ENCODE data around the gene CTR9. TPM values are rescaled to one million over a fixed set of nuclear protein-coding genes. Genes with fewer than 3 reads are reported as not detected.

The CTR9 gene
- total and polyA plus RNA-seq, 2 experiments from 2014 or later = 29.0 to 32.7 TPM

DNA sequence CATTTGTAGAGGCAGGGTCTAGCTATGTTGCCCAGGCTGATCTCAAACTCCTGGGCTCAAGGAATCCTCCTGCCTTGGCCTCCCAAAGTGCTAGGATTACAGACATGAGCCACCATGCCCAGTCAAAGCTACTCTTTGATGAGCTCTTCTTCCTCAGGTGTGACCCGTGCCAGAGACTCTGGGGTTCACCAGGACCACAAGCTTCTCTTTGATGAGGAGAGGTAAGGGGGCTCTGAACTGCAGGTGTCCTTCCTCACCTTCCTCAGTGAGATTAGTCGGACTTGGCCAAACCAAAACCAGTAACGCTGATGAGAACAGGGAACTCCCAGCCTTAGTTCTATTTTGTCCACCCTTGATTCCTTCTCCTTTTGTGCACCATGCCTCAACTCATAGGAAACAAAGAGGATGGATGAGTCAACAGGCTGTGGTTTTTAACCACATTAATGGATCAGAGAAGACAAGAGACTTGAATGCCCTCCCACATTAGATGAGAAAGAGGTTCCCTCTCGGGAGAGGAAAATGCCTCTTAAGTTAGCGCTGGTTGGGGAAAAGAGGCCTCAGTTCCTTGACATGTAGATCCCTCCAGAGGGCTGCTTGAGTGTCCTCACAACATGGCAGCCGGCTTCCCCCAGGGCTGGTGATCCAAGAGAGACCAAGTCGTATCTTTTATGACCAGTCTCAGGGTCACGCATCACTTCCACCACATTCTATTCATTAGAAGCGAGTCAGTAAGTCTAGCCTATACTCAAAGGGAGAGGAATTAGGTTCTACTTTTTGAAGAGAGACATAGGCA is 25.7 kb upstream of the CTR9 start (continued):
- TF ChIP-seq, protein P1, sequence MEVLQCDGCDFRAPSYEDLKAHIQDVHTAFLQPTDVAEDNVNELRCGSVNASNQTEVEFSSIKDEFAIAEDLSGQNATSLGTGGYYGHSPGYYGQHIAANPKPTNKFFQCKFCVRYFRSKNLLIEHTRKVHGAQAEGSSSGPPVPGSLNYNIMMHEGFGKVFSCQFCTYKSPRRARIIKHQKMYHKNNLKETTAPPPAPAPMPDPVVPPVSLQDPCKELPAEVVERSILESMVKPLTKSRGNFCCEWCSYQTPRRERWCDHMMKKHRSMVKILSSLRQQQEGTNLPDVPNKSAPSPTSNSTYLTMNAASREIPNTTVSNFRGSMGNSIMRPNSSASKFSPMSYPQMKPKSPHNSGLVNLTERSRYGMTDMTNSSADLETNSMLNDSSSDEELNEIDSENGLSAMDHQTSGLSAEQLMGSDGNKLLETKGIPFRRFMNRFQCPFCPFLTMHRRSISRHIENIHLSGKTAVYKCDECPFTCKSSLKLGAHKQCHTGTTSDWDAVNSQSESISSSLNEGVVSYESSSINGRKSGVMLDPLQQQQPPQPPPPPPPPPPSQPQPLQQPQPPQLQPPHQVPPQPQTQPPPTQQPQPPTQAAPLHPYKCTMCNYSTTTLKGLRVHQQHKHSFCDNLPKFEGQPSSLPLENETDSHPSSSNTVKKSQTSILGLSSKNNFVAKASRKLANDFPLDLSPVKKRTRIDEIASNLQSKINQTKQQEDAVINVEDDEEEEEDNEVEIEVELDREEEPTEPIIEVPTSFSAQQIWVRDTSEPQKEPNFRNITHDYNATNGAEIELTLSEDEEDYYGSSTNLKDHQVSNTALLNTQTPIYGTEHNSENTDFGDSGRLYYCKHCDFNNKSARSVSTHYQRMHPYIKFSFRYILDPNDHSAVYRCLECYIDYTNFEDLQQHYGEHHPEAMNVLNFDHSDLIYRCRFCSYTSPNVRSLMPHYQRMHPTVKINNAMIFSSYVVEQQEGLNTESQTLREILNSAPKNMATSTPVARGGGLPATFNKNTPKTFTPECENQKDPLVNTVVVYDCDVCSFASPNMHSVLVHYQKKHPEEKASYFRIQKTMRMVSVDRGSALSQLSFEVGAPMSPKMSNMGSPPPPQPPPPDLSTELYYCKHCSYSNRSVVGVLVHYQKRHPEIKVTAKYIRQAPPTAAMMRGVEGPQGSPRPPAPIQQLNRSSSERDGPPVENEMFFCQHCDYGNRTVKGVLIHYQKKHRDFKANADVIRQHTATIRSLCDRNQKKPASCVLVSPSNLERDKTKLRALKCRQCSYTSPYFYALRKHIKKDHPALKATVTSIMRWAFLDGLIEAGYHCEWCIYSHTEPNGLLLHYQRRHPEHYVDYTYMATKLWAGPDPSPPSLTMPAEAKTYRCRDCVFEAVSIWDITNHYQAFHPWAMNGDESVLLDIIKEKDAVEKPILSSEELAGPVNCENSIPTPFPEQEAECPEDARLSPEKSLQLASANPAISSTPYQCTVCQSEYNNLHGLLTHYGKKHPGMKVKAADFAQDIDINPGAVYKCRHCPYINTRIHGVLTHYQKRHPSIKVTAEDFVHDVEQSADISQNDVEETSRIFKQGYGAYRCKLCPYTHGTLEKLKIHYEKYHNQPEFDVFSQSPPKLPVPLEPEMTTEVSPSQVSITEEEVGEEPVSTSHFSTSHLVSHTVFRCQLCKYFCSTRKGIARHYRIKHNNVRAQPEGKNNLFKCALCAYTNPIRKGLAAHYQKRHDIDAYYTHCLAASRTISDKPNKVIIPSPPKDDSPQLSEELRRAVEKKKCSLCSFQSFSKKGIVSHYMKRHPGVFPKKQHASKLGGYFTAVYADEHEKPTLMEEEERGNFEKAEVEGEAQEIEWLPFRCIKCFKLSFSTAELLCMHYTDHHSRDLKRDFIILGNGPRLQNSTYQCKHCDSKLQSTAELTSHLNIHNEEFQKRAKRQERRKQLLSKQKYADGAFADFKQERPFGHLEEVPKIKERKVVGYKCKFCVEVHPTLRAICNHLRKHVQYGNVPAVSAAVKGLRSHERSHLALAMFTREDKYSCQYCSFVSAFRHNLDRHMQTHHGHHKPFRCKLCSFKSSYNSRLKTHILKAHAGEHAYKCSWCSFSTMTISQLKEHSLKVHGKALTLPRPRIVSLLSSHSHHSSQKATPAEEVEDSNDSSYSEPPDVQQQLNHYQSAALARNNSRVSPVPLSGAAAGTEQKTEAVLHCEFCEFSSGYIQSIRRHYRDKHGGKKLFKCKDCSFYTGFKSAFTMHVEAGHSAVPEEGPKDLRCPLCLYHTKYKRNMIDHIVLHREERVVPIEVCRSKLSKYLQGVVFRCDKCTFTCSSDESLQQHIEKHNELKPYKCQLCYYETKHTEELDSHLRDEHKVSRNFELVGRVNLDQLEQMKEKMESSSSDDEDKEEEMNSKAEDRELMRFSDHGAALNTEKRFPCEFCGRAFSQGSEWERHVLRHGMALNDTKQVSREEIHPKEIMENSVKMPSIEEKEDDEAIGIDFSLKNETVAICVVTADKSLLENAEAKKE (CRISPR knock-in tag; IDR thresholded peaks at IDR 0.05) = no peak
- TF ChIP-seq STAT1 (IDR thresholded peaks at IDR 0.05; ENCODE audit: unreplicated experiment) = no peak
- TF ChIP-seq EZH2phosphoT487 (IDR thresholded peaks at IDR 0.05; ENCODE audit: unreplicated experiment) = no peak

DNA sequence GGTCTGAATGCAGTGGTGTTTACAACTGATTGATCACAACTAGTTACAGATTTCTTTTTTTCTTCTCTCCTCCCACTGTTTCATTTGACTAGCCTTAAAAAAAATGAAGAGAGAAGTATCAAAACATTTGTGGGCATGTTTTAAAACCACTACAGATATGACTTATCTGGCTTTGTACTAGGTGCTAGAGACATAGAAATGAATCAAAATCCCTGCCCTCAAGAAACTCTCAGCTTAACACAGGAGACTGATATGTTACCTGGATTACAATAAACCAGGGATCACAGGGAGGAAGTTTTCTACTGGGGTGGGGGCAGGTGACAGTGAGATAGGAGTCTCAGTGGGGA is 25.2 kb upstream of the CTR9 start:
- DNase-seq (ENCODE audit: low spot score) = no peak
- no peak for ATAC-seq
- H4K20me1 ChIP-seq (replicated peaks; ENCODE audit: insufficient read depth) = no peaks in the 10 kb centered on the region
- H3K4me1 ChIP-seq (ENCODE audit: insufficient read depth) = peaks cover 6% of the 10 kb centered on the region
- H2AFZ ChIP-seq = no peak overlapping the region
- no peak overlapping the region for H3K27ac Mint-ChIP-seq
- H3K27me3 Mint-ChIP-seq (ENCODE audit: insufficient read depth, low read depth, poor library complexity) = peaks cover 11% of the 10 kb centered on the region
- H3K4me2 ChIP-seq = no peak overlapping the region
- no peak overlapping the region for H3K4me3 ChIP-seq
- no peaks in the 10 kb centered on the region for H3K79me2 ChIP-seq (replicated peaks; ENCODE audit: insufficient read depth)
- H3K36me3 ChIP-seq (ENCODE audit: insufficient read depth) = no peaks in the 10 kb centered on the region
- H3K9me2 ChIP-seq (ENCODE audit: insufficient read depth) = no peaks in the 10 kb centered on the region
- no peaks in the 10 kb centered on the region for H3K27me3 ChIP-seq (ENCODE audit: insufficient read depth)
- no peak overlapping the region for H3K27ac ChIP-seq (ENCODE audit: low read depth)
- peaks cover 3% of the 10 kb centered on the region for H3K4me1 Mint-ChIP-seq
- no peak overlapping the region for H3K4me3 Mint-ChIP-seq
- no peaks in the 10 kb centered on the region for H3K9me3 Mint-ChIP-seq
- no peaks in the 10 kb centered on the region for H3F3A ChIP-seq (replicated peaks; ENCODE audit: low read depth)
- H3K36me3 Mint-ChIP-seq (ENCODE audit: low read depth) = no peaks in the 10 kb centered on the region; the same call in 2 of the 3 replicates
- no peak for TF ChIP-seq EZH2phosphoT487 (IDR thresholded peaks at IDR 0.05; ENCODE audit: unreplicated experiment)
- TF ChIP-seq CREB1 (CRISPR knock-in tag; IDR thresholded peaks at IDR 0.05; ENCODE audit: low read depth) = no peak
- no peak for TF ChIP-seq STAT1 (IDR thresholded peaks at IDR 0.05; ENCODE audit: unreplicated experiment)
- TF ChIP-seq, protein P2, sequence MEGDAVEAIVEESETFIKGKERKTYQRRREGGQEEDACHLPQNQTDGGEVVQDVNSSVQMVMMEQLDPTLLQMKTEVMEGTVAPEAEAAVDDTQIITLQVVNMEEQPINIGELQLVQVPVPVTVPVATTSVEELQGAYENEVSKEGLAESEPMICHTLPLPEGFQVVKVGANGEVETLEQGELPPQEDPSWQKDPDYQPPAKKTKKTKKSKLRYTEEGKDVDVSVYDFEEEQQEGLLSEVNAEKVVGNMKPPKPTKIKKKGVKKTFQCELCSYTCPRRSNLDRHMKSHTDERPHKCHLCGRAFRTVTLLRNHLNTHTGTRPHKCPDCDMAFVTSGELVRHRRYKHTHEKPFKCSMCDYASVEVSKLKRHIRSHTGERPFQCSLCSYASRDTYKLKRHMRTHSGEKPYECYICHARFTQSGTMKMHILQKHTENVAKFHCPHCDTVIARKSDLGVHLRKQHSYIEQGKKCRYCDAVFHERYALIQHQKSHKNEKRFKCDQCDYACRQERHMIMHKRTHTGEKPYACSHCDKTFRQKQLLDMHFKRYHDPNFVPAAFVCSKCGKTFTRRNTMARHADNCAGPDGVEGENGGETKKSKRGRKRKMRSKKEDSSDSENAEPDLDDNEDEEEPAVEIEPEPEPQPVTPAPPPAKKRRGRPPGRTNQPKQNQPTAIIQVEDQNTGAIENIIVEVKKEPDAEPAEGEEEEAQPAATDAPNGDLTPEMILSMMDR (conservative IDR thresholded peaks at IDR 0.05; ENCODE audit: low read depth in 2 of 2) = no peak
- TF ChIP-seq POLR2AphosphoS5 (IDR thresholded peaks at IDR 0.05; ENCODE audit: low read depth) = no peak
- TF ChIP-seq, protein P3, sequence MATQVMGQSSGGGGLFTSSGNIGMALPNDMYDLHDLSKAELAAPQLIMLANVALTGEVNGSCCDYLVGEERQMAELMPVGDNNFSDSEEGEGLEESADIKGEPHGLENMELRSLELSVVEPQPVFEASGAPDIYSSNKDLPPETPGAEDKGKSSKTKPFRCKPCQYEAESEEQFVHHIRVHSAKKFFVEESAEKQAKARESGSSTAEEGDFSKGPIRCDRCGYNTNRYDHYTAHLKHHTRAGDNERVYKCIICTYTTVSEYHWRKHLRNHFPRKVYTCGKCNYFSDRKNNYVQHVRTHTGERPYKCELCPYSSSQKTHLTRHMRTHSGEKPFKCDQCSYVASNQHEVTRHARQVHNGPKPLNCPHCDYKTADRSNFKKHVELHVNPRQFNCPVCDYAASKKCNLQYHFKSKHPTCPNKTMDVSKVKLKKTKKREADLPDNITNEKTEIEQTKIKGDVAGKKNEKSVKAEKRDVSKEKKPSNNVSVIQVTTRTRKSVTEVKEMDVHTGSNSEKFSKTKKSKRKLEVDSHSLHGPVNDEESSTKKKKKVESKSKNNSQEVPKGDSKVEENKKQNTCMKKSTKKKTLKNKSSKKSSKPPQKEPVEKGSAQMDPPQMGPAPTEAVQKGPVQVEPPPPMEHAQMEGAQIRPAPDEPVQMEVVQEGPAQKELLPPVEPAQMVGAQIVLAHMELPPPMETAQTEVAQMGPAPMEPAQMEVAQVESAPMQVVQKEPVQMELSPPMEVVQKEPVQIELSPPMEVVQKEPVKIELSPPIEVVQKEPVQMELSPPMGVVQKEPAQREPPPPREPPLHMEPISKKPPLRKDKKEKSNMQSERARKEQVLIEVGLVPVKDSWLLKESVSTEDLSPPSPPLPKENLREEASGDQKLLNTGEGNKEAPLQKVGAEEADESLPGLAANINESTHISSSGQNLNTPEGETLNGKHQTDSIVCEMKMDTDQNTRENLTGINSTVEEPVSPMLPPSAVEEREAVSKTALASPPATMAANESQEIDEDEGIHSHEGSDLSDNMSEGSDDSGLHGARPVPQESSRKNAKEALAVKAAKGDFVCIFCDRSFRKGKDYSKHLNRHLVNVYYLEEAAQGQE (IDR thresholded peaks at IDR 0.05; ENCODE audit: unreplicated experiment) = no peak
- no peak for TF ChIP-seq JUNB (IDR thresholded peaks at IDR 0.05; ENCODE audit: unreplicated experiment)
- TF ChIP-seq ZNF331 (CRISPR knock-in tag; IDR thresholded peaks at IDR 0.05; ENCODE audit: low read depth) = no peak
- no peak for TF ChIP-seq ZNF114 (CRISPR knock-in tag; IDR thresholded peaks at IDR 0.05)

Data from GM23338 (cell line).